ENCODE measurements around the gene THY1.

THY1 gene

DNA sequence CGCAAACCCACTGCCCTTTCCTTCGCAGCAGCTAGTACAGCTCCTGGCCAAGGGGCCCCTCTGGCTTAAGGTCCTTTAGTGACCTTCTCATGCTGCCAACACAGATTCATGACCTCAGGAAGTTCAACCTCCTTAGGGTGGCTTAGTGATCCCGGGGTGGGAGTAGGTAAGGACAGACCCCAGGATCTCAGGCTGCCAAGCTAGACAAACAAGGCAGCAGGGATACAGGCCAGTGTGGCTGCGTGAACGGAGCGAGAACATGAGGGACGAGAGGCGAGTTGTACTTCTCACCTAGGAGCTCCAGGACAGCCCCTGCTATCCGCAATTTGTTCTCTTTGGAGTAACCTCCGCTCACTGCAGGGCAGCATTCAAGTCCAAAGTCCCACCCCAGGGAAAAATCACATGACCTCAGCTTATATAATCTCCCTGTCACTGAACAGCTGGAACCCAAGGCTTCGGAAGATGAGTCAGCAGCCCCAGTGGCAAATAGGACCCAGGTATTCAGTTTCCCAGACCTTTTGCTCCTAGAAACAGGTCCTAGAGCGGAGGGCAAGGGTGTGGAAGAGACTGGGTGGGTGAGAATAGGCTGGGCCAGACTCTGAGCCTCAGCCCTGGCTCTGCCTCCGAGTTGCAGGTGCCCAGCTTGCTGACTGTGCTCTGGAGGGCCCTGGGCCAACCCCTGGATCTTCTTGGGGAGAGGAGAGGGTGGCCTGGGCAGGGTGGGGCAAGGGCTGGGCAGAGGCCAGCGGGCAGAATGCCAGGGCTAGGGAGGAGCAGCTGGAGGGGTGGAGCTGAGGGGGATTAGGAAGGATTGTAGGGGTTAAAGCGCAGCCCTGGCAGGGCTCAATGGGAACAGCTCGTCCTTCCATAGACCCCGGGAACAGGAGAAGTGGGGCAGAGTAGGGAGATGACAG is 54.6 kb downstream of the THY1 start:
- DNase-seq (ENCODE audit: low spot score) = no peak

DNA sequence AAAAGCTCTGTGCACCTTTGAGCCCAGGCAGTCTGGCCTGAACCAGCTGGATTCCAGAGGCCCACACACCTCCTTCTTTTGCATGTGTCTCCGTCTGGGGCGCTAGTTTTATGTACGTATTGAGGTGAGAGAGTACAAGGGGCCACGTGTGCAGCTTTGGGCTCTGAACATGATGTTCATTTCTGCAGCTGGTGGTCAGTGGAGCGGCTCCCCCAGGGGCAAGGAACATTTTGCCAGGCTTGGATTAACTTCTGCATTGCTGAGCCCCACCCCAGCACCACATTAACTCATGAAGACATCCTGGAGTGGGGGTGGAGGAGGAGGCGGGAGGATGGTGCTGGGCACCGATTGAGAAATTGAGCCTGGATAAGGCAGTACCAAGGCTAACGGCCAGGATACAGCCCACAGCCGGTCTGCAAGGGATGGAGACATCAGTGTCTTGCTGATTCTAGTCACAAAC is 55.3 kb downstream of the THY1 start:
- DNase-seq (ENCODE audit: low spot score) = no peak
